Fibroblast of gingiva (primary cell): Measurements from ENCODE around the gene TTBK2.

Experiments
- DNase-seq: peaks from one replicate; pipeline ENCODE4 v3.0.0-alpha.2; 2011; ENCODE audit warnings: low read depth

The TTBK2 gene

GRCh38 chr15:42692997-42693396 is 227.6 kb downstream of the TTBK2 start:
- no peak for DNase-seq

GRCh38 chr15:42692536-42692935 is 228.0 kb downstream of the TTBK2 start:
- no peak for DNase-seq

GRCh38 chr15:42691770-42692169 is 228.8 kb downstream of the TTBK2 start:
- no peak for DNase-seq

- no peak for DNase-seq
Observed at GRCh38 chr15:42691308-42691707, 229.3 kb downstream of the TTBK2 start.
